Smooth muscle cell (in vitro differentiated cells): ENCODE measurements around the gene PPP1R8. TPM values are rescaled to one million over a fixed set of nuclear protein-coding genes. Genes with fewer than 3 reads are reported as not detected.

ENCODE experiments used
- DNase-seq: peaks from one replicate; lab custom pipeline; 2025; ENCODE audit not compliant: unreplicated experiment; lab: John Stamatoyannopoulos, UW
- H2AFZ ChIP-seq: fragments of 200-600 bp; sonication (generic); 2 replicates; pipeline ENCODE4 v1.6.0; 2016; ENCODE audit warnings: antibody characterized with exemption, low read depth, mild to moderate bottlenecking
- H3F3A ChIP-seq: fragments of 200-600 bp; sonication (generic); 2 replicates; pipeline ENCODE4 v1.6.0; 2017; ENCODE audit warnings: antibody characterized with exemption, low read depth
- H3K27ac ChIP-seq: fragments of 200-600 bp; sonication (generic); 2 replicates; pipeline ENCODE4 v1.5.1; 2016; ENCODE audit warnings: low read depth, mild to moderate bottlenecking
- H3K27me3 ChIP-seq: fragments of 200-600 bp; sonication (generic); 2 replicates; pipeline ENCODE4 v1.6.1; 2016; ENCODE audit warnings: low read depth, mild to moderate bottlenecking
- H3K36me3 ChIP-seq: fragments of 200-600 bp; sonication (generic); 2 replicates; pipeline ENCODE4 v1.5.1; 2016; ENCODE audit warnings: low read depth
- H3K4me1 ChIP-seq: fragments of 200-600 bp; sonication (generic); 2 replicates; pipeline ENCODE4 v1.5.1; 2016; ENCODE audit warnings: low read depth
- H3K4me2 ChIP-seq: fragments of 200-600 bp; sonication (generic); 2 replicates; pipeline ENCODE4 v1.6.0; 2016; ENCODE audit warnings: mild to moderate bottlenecking
- H3K4me3 ChIP-seq: fragments of 200-600 bp; sonication (generic); 2 replicates; pipeline ENCODE4 v1.5.1; 2016; ENCODE audit warnings: mild to moderate bottlenecking
- H3K79me2 ChIP-seq: fragments of 200-600 bp; sonication (generic); 2 replicates; pipeline ENCODE4 v1.6.0; 2016; ENCODE audit warnings: low read depth, mild to moderate bottlenecking
- H3K9ac ChIP-seq: fragments of 200-600 bp; sonication (generic); 2 replicates; pipeline ENCODE4 v1.6.0; 2016; ENCODE audit warnings: low read depth
- H3K9me3 ChIP-seq: fragments of 200-600 bp; sonication (generic); replicated peaks from 2 replicates; pipeline ENCODE4 v1.5.1; 2016; ENCODE audit warnings: low read depth
- H4K20me1 ChIP-seq: fragments of 200-600 bp; sonication (generic); 2 replicates; pipeline ENCODE4 v1.6.0; 2016; ENCODE audit warnings: low read depth
- CTCF ChIP-seq: fragments of 200-600 bp; sonication (generic); IDR thresholded peaks from 2 replicates; pipeline ENCODE4 v1.5.1; 2017; ENCODE audit warnings: borderline replicate concordance, mild to moderate bottlenecking, antibody characterized with exemption; ENCODE audit not compliant: insufficient read depth, poor library complexity, severe bottlenecking
- WGBS: methylation state at CpG from one replicate; pipeline ENCODE4 v1.1.7; 2016; ENCODE audit warnings: low lambda C conversion rate; 5-methylcytosine and 5-hydroxymethylcytosine counted together
- polyA plus RNA-seq: library from polyadenylated mRNA; unstranded; fragments of >200 nt; fragmentation: Nextera tagmentation; extraction: Ambion mirVana; gene quantifications from 2 replicates; pipeline ENCODE4 v1.2.1, GENCODE V29; 2016
- total RNA-seq: library from RNA; depleted of rRNA; stranded (reverse); fragments of >200 nt; gene quantifications from 2 replicates; pipeline ENCODE4 v1.2.3, GENCODE V29; 2014

Gene PPP1R8
- total and polyA plus RNA-seq, 2 experiments from 2014 or later = 14.4 to 36.4 TPM

- no peak overlapping the region for H3K4me3 ChIP-seq
- no peak overlapping the region for H3K27ac ChIP-seq
- no peaks in the 10 kb centered on the region for H3K4me1 ChIP-seq
- no peaks in the 10 kb centered on the region for H3K27me3 ChIP-seq
- H3K9ac ChIP-seq = no peak overlapping the region
- no peaks in the 10 kb centered on the region for H3K36me3 ChIP-seq
- no peak for DNase-seq
- no peak overlapping the region for H2AFZ ChIP-seq
- H3K9me3 ChIP-seq = no peaks in the 10 kb centered on the region
- WGBS = 100% methylated on average over 2 of the region's 2 CpGs
- no peaks in the 10 kb centered on the region for H3F3A ChIP-seq
- TF ChIP-seq CTCF = no peak
- H4K20me1 ChIP-seq = no peaks in the 10 kb centered on the region
- no peaks in the 10 kb centered on the region for H3K79me2 ChIP-seq
- H3K4me2 ChIP-seq = no peak overlapping the region
Measured at GRCh38 chr1:27877115-27877416, 46.5 kb downstream of the PPP1R8 start.

GRCh38 chr1:27878039-27878438 lies 47.5 kb downstream of the PPP1R8 start:
- Histone ChIP-seq H3K27ac (no peak overlapping the region), H3F3A (no peaks in the 10 kb centered on the region), H3K4me1 (no peaks in the 10 kb centered on the region), H3K9me3 (no peaks in the 10 kb centered on the region), H3K27me3 (no peaks in the 10 kb centered on the region), H2AFZ (no peak overlapping the region), H3K4me2 (no peak overlapping the region), H3K79me2 (no peaks in the 10 kb centered on the region), H3K4me3 (no peak overlapping the region), H3K9ac (no peak overlapping the region), H4K20me1 (no peaks in the 10 kb centered on the region), H3K36me3 (no peaks in the 10 kb centered on the region)
- WGBS = 79% methylated on average over 4 of the region's 4 CpGs
- no peak for TF ChIP-seq CTCF
- no peak for DNase-seq

- Histone ChIP-seq H4K20me1 (no peaks in the 10 kb centered on the region), H3K36me3 (no peaks in the 10 kb centered on the region), H3K79me2 (no peaks in the 10 kb centered on the region), H2AFZ (no peak overlapping the region), H3K9me3 (no peaks in the 10 kb centered on the region), H3K4me1 (no peaks in the 10 kb centered on the region), H3K4me3 (no peak overlapping the region), H3K27me3 (no peaks in the 10 kb centered on the region), H3F3A (no peaks in the 10 kb centered on the region), H3K4me2 (no peak overlapping the region), H3K9ac (no peak overlapping the region), H3K27ac (no peak overlapping the region)
- 87% methylated on average over 7 of the region's 8 CpGs for WGBS
- TF ChIP-seq CTCF = no peak
- DNase-seq = no peak
Measured at GRCh38 chr1:27878787-27879335, 48.3 kb downstream of the PPP1R8 start.

- H3K4me1 ChIP-seq = no peaks in the 10 kb centered on the region
- no peak overlapping the region for H3K4me2 ChIP-seq
- no peaks in the 10 kb centered on the region for H3F3A ChIP-seq
- no peak for TF ChIP-seq CTCF
- H3K36me3 ChIP-seq = no peaks in the 10 kb centered on the region
- H3K4me3 ChIP-seq = no peak overlapping the region
- H3K9ac ChIP-seq = no peak overlapping the region
- no peak overlapping the region for H2AFZ ChIP-seq
- DNase-seq = no peak
- no peaks in the 10 kb centered on the region for H3K27me3 ChIP-seq
- no peaks in the 10 kb centered on the region for H3K79me2 ChIP-seq
- no peaks in the 10 kb centered on the region for H4K20me1 ChIP-seq
- 96% methylated on average over 10 of the region's 10 CpGs for whole genome bisulfite sequencing
- no peaks in the 10 kb centered on the region for H3K9me3 ChIP-seq
- no peak overlapping the region for H3K27ac ChIP-seq
Measured at GRCh38 chr1:27879374-27880082, 48.9 kb downstream of the PPP1R8 start.
